ENCODE data around the gene RPS6KA2.

Gene RPS6KA2

DNA sequence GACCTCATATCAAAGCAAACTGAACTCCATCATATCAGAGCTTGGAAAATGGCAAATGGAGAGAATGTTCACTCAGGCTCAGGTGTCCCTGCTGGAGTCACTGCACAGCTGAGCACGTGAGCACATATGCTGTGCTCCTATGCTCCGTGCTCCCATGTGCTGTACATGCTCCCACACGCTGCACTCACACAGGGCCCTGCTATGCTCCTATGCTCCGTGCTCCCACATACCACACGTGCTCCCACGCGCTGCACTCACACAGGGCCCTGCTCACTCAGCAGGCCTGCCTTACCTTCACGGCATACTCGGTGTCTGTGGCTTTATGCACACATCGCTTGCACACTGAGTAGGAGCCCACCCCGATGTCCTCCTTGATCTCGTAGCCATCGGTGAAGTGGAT lies 178.6 kb downstream of the RPS6KA2 start:
- no peak overlapping the region for H3K27ac ChIP-seq
- TF ChIP-seq, protein P1, sequence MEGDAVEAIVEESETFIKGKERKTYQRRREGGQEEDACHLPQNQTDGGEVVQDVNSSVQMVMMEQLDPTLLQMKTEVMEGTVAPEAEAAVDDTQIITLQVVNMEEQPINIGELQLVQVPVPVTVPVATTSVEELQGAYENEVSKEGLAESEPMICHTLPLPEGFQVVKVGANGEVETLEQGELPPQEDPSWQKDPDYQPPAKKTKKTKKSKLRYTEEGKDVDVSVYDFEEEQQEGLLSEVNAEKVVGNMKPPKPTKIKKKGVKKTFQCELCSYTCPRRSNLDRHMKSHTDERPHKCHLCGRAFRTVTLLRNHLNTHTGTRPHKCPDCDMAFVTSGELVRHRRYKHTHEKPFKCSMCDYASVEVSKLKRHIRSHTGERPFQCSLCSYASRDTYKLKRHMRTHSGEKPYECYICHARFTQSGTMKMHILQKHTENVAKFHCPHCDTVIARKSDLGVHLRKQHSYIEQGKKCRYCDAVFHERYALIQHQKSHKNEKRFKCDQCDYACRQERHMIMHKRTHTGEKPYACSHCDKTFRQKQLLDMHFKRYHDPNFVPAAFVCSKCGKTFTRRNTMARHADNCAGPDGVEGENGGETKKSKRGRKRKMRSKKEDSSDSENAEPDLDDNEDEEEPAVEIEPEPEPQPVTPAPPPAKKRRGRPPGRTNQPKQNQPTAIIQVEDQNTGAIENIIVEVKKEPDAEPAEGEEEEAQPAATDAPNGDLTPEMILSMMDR (IDR thresholded peaks at IDR 0.05), result no peak
- TF ChIP-seq ZFX (IDR thresholded peaks at IDR 0.05; ENCODE audit: borderline replicate concordance), result no peak

DNA sequence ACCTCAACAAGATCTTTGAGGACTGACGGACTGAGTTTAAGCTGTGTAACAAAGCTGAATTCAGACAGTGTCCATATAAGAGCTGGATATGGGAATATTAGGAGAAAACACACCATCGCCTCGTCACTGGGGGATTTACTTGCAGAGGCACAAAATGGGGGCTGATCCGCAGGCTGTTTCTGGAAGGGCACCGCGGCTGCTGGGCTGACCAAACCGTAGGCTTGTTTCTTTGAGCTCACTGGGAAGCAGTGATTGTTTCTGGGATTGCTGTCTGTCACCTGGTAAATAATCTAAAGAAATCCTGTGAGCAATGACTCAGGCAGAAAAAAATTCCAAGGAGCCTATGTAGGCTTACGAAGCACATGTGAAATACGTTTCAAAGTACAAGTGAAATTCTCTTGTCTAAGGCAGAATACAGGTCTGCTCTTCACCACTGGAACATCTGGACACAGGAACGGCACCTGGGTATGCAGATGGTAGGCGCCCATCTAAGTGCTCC lies 180.4 kb downstream of the RPS6KA2 start:
- H3K27ac ChIP-seq, result no peak overlapping the region
- TF ChIP-seq, protein P1 (IDR thresholded peaks at IDR 0.05), result no peak
- TF ChIP-seq ZFX (IDR thresholded peaks at IDR 0.05; ENCODE audit: borderline replicate concordance), result no peak

DNA sequence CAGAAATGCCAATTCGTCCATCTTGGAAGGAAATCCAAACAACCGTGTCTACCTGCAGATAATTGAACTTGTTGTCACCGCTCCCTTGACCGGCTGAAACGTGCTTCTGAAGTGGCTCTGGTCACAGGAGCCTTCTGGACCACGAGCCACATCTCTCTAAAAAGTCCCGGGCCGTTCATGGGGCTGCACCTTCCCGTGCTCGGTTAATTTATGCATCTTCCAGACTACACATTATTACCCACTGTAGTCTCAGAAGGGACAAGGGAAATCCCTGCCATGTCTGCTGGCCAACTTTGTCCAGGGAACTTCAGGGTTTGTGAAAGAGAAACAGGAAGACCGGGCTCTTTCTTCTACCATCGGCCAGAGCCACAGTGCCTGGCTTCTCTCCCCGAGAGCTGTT lies 180.9 kb downstream of the RPS6KA2 start:
- no peak for TF ChIP-seq ZFX (IDR thresholded peaks at IDR 0.05; ENCODE audit: borderline replicate concordance)
- TF ChIP-seq, protein P1 (IDR thresholded peaks at IDR 0.05), result no peak
- H3K27ac ChIP-seq, result no peak overlapping the region

DNA sequence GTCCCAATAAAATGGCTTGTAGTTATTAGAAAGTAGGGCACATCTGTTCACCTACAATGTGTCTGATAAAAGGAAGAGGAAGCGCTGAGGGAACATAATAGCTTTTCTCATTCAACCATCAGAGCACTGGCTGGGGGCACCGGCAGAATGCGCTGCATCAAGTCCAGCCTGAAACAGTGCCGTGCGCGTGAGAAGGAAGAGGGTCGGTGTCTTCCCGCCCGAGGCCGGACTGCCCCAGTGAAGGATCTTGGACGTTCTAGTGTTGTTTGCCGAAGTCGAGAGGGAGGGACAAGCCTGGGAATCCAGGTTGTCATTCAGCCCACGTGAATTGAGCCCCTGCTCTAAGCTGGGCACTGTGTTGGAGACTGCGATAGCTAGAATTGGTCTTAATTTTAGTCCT lies 182.6 kb downstream of the RPS6KA2 start:
- TF ChIP-seq, protein P1 (IDR thresholded peaks at IDR 0.05), result no peak
- TF ChIP-seq ZFX (IDR thresholded peaks at IDR 0.05; ENCODE audit: borderline replicate concordance), result no peak
- no peak overlapping the region for H3K27ac ChIP-seq

DNA sequence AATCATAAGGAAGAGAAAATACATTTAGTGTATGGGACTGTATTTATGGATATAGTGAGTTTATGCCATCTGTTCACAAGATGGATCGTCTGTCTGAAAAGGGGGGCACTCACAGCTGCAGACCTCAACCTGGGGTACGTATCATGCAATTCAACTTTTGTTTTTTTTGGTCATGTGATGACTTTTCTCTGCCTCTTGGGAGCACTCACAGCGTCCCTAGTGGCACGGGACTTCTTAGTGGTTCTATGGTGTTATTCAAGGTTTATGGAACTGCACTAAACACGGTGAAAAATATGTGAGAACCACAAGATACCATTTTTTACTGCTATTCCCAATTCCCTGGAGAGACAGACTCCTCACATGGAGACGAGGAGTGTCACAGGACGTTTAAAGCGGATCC lies 183.9 kb downstream of the RPS6KA2 start:
- TF ChIP-seq, protein P1 (IDR thresholded peaks at IDR 0.05), result no peak
- no peak for TF ChIP-seq ZFX (IDR thresholded peaks at IDR 0.05; ENCODE audit: borderline replicate concordance)
- H3K27ac ChIP-seq, result no peak overlapping the region

DNA sequence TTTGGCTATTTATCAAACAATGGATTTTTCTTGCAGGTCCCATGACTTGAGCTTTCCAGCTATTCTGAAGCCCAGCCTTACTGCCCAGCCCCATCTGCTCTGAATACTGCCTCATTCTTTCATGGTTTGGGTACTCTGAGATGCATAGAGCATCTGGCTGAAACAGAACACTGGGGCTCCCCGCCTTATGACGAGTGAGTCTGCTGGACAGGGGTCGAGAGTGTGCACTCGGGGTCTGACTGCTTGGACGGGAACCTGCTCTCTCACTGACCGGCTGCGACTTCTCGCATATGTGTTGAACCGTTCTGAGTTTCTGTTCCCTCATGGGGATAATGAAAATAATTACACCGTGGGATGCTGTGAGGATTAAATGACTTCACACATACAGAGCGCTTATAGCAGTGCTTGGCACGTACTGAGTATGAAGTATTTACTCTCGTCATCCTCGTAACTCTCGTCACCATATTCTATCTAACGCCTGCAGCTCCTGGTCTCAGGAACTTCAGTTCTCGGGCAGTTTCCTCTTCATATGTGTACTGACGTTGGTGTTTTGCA lies 184.8 kb downstream of the RPS6KA2 start:
- TF ChIP-seq, protein P1 (IDR thresholded peaks at IDR 0.05), result no peak
- TF ChIP-seq ZFX (IDR thresholded peaks at IDR 0.05; ENCODE audit: borderline replicate concordance), result no peak
- H3K27ac ChIP-seq, result no peak overlapping the region

DNA sequence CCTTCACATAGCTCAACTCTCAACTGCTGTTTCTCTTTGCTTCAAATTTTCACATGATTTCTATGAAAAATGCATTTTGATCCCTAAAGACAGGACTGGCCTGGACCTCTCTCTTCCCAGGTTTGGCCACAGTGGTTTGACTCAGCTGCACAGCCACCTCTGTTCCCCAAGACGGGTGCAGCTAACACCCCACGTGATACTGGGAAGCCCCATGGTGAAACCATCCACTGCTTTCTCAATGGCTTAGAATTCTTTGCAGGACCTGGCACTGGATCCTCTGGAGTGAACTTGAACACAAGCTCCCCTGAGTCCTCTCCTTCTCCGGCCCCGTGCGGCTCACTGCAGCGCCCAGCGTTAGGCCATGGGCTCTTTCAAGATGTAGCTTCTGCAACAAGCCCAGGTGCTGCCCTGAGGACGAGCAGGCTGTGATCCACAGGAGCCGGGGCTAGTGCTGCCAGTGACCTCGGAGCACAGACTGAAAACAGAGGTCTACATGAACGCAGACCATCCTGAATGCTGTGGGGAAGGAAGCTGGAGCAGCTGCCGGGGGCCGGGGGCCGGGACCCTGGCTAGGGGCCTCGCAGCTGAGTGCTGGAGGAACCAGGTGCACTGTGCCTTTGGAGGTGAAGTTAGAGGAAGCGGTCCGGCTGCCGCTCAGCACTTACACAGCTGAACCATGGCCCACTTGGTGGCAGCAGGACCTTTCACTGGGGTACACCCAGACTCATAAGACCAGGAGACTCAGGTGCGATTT lies 185.5 kb downstream of the RPS6KA2 start:
- no peak overlapping the region for H3K27ac ChIP-seq
- TF ChIP-seq, protein P1 (IDR thresholded peaks at IDR 0.05), result no peak
- no peak for TF ChIP-seq ZFX (IDR thresholded peaks at IDR 0.05; ENCODE audit: borderline replicate concordance)

Measured in 22Rv1 (cell line).